Measurements from ENCODE around the gene OTULIN. TPM values are rescaled to one million over a fixed set of nuclear protein-coding genes. Genes with fewer than 3 reads are reported as not detected.

OTULIN gene
- total and polyA plus RNA-seq, 2 of the 4 experiments (the other 2 are of a cell fraction), result 6.9 to 19.5 TPM

- dilution Hi-C loops (cut with HindIII; ENCODE audit: low sequenced_read_pairs, unreplicated experiment), result no loop called here
- no peak overlapping the region for H2AK5ac ChIP-seq (ENCODE audit: low read depth, low read length)
- TF ChIP-seq MXI1 (IDR thresholded peaks at IDR 0.05; ENCODE audit: borderline replicate concordance, low read depth, low read length) (no peak), POLR2A (IDR thresholded peaks at IDR 0.05; ENCODE audit: low read depth, low read length) (no peak), BHLHE40 (IDR thresholded peaks at IDR 0.05; ENCODE audit: low read depth, low read length) (no peak), NFE2L2 (IDR thresholded peaks at IDR 0.05; ENCODE audit: low read depth, low read length) (no peak), RCOR1 (IDR thresholded peaks at IDR 0.05; ENCODE audit: insufficient replicate concordance, low read length) (no peak), MAFK (IDR thresholded peaks at IDR 0.05; ENCODE audit: low read depth, low read length) (no peak), SMC3 (IDR thresholded peaks at IDR 0.05; ENCODE audit: low read depth, low read length) (no peak), RAD21 (IDR thresholded peaks at IDR 0.05; ENCODE audit: low read length) (no peak), CEBPB (IDR thresholded peaks at IDR 0.05; ENCODE audit: low read depth, low read length) (no peak), CHD1 (IDR thresholded peaks at IDR 0.05; ENCODE audit: low read depth, low read length) (no peak), USF2 (IDR thresholded peaks at IDR 0.05; ENCODE audit: low read depth, low read length) (no peak), MAZ (IDR thresholded peaks at IDR 0.05; ENCODE audit: borderline replicate concordance, low read depth, low read length) (no peak), RFX5 (IDR thresholded peaks at IDR 0.05; ENCODE audit: low read depth, low read length) (no peak), FOS (IDR thresholded peaks at IDR 0.05; ENCODE audit: low read depth, low read length) (no peak)
- TF ChIP-seq, protein P1, sequence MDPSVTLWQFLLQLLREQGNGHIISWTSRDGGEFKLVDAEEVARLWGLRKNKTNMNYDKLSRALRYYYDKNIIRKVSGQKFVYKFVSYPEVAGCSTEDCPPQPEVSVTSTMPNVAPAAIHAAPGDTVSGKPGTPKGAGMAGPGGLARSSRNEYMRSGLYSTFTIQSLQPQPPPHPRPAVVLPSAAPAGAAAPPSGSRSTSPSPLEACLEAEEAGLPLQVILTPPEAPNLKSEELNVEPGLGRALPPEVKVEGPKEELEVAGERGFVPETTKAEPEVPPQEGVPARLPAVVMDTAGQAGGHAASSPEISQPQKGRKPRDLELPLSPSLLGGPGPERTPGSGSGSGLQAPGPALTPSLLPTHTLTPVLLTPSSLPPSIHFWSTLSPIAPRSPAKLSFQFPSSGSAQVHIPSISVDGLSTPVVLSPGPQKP (IDR thresholded peaks at IDR 0.05; ENCODE audit: borderline replicate concordance, low read depth, low read length), result no peak
- TF ChIP-seq, protein P2, sequence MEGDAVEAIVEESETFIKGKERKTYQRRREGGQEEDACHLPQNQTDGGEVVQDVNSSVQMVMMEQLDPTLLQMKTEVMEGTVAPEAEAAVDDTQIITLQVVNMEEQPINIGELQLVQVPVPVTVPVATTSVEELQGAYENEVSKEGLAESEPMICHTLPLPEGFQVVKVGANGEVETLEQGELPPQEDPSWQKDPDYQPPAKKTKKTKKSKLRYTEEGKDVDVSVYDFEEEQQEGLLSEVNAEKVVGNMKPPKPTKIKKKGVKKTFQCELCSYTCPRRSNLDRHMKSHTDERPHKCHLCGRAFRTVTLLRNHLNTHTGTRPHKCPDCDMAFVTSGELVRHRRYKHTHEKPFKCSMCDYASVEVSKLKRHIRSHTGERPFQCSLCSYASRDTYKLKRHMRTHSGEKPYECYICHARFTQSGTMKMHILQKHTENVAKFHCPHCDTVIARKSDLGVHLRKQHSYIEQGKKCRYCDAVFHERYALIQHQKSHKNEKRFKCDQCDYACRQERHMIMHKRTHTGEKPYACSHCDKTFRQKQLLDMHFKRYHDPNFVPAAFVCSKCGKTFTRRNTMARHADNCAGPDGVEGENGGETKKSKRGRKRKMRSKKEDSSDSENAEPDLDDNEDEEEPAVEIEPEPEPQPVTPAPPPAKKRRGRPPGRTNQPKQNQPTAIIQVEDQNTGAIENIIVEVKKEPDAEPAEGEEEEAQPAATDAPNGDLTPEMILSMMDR (conservative IDR thresholded peaks at IDR 0.05; ENCODE audit: low read depth, low read length), result no peak
- peaks cover 16% of the 10 kb centered on the region for H3K36me3 ChIP-seq (ENCODE audit: control insufficient read depth, insufficient read depth, low read length)
- no peak overlapping the region for H4K8ac ChIP-seq (ENCODE audit: low read depth in 2 of 2, low read length in 2 of 2)
- no peak overlapping the region for H3K27ac ChIP-seq (ENCODE audit: insufficient read depth, low read length)
- H3K18ac ChIP-seq (ENCODE audit: low read depth, low read length), result no peak overlapping the region
- no peak overlapping the region for H3K4me2 ChIP-seq (ENCODE audit: low read depth, low read length)
- H2BK120ac ChIP-seq (ENCODE audit: low read depth, low read length), result no peak overlapping the region
- H3K23ac ChIP-seq (ENCODE audit: low read depth, low read length), result no peak overlapping the region
- no peaks in the 10 kb centered on the region for H4K20me1 ChIP-seq (ENCODE audit: insufficient read depth, low read length)
- H3K56ac ChIP-seq (ENCODE audit: extremely low read depth, insufficient read depth, low read length), result no peak overlapping the region
- H4K5ac ChIP-seq (ENCODE audit: low read depth, low read length), result no peak overlapping the region
- no peak for ATAC-seq (ENCODE audit: low read depth)
- in situ Hi-C loops (cut with MboI; ENCODE audit: low sequenced_read_pairs), result loop anchor here (25.0 kb wide), 1 partner anchor 794 kb away; the partner anchor contains the start of gene FBXL7
- no TSS peak for BruUV-seq (replicated peaks)
- no peak overlapping the region for H2AFZ ChIP-seq (replicated peaks; ENCODE audit: low read length, poor library complexity)
- no peak overlapping the region for H2BK15ac ChIP-seq (ENCODE audit: low read depth, low read length)
- ChIA-PET CTCF (no interaction called here), POLR2A (ENCODE audit: unreplicated experiment) (no interaction called here)
- no peak overlapping the region for H2BK5ac ChIP-seq (ENCODE audit: low read depth, low read length, poor library complexity, severe bottlenecking)
- no peak overlapping the region for H3K4ac ChIP-seq (ENCODE audit: low read depth, low read length)
- intact Hi-C loops (cut with micrococcal nuclease), result no loop called here
- DNase-seq, result no peak
- WGBS, 2 experiments (ENCODE audit: extremely low coverage in 2 of 2, insufficient read length in 1 of 2), result no CpG with 5 or more reads among the region's 5 CpGs
- no peaks in the 10 kb centered on the region for H3K9me3 ChIP-seq (ENCODE audit: control insufficient read depth, insufficient read depth, low read length)
- no peak overlapping the region for H3K9ac ChIP-seq (ENCODE audit: low read depth, low read length)
- no peak overlapping the region for H3K4me3 ChIP-seq (ENCODE audit: insufficient read depth, low read depth, low read length)
- H2AK9ac ChIP-seq (replicated peaks; ENCODE audit: low read depth, low read length, poor library complexity), result no peak overlapping the region
- H2BK20ac ChIP-seq (ENCODE audit: low read depth, low read length), result no peak overlapping the region
- peaks cover 0 to 21% of the 10 kb centered on the region in 2 experiments; a peak in 1 of 4 replicates for H3K79me1 ChIP-seq (ENCODE audit: low read depth in 1 of 2, low read length in 2 of 2)
- no peak overlapping the region for H3K14ac ChIP-seq (replicated peaks; ENCODE audit: low read depth, low read length)
- H3K4me1 ChIP-seq (ENCODE audit: control insufficient read depth, insufficient read depth, low read length), result peaks cover 14% of the 10 kb centered on the region
- no peaks in the 10 kb centered on the region for H3K27me3 ChIP-seq (ENCODE audit: control insufficient read depth, insufficient read depth, low read length)
- H3K9me1 ChIP-seq (ENCODE audit: insufficient read depth, low read length), result peaks cover 22% of the 10 kb centered on the region
- H4K91ac ChIP-seq (ENCODE audit: insufficient read depth, low read depth, low read length), result no peak overlapping the region
These were observed 54.3 kb downstream of the OTULIN start for GRCh38 chr5:14718778-14719177.

Data from IMR-90 (cell line).